Endodermal cell (in vitro differentiated cells): ENCODE results near the gene SDHB. TPM values are rescaled to one million over a fixed set of nuclear protein-coding genes. Genes with fewer than 3 reads are reported as not detected.

Experiments used
- DNase-seq: peaks from one replicate; pipeline ENCODE4 v3.0.0-alpha.2; 2017
- H3K27ac ChIP-seq: 2 replicates; pipeline ENCODE4 v1.5.1; 2013; ENCODE audit warnings: mild to moderate bottlenecking, low read depth, low read length, moderate library complexity
- H3K27me3 ChIP-seq: 2 replicates; pipeline ENCODE4 v1.6.1; 2013; ENCODE audit warnings: mild to moderate bottlenecking, low read length, moderate library complexity; ENCODE audit not compliant: insufficient read depth, control insufficient read depth, poor library complexity, severe bottlenecking
- H3K36me3 ChIP-seq: 2 replicates; pipeline ENCODE4 v1.7.0; 2013; ENCODE audit warnings: mild to moderate bottlenecking, low read length, moderate library complexity; ENCODE audit not compliant: control insufficient read depth, insufficient read depth
- H3K4me1 ChIP-seq: one replicate; pipeline ENCODE4 v1.7.0; 2013; ENCODE audit warnings: low read length; ENCODE audit not compliant: control insufficient read depth, insufficient read depth
- H3K4me3 ChIP-seq: 2 replicates; pipeline ENCODE4 v1.5.1; 2013; ENCODE audit warnings: mild to moderate bottlenecking, low read length, moderate library complexity
- H3K9ac ChIP-seq: 2 replicates; pipeline ENCODE4 v1.6.1; 2013; ENCODE audit warnings: mild to moderate bottlenecking, low read length, moderate library complexity; ENCODE audit not compliant: poor library complexity, severe bottlenecking; ENCODE audit errors: extremely low read depth
- H3K9me3 ChIP-seq: 2 replicates; pipeline ENCODE4 v1.6.1; 2013; ENCODE audit warnings: mild to moderate bottlenecking, low read length, moderate library complexity; ENCODE audit not compliant: control insufficient read depth
- H3K27ac Mint-ChIP-seq: 2 replicates; pipeline ENCODE4 v1.8.0; 2020; ENCODE audit warnings: mixed read lengths
- H3K27me3 Mint-ChIP-seq: 2 replicates; pipeline ENCODE4 v1.8.0; 2021; ENCODE audit warnings: mild to moderate bottlenecking, mixed read lengths; ENCODE audit not compliant: insufficient read depth
- H3K36me3 Mint-ChIP-seq: 2 replicates; pipeline ENCODE4 v1.8.0; 2020; ENCODE audit warnings: low read depth, mixed read lengths
- H3K4me1 Mint-ChIP-seq: 2 replicates; pipeline ENCODE4 v1.8.0; 2020; ENCODE audit warnings: mixed read lengths
- H3K4me3 Mint-ChIP-seq: 2 replicates; pipeline ENCODE4 v1.8.0; 2020; ENCODE audit warnings: mild to moderate bottlenecking, moderate library complexity, mixed read lengths
- H3K9me3 Mint-ChIP-seq: 2 replicates; pipeline ENCODE4 v1.8.0; 2020; ENCODE audit warnings: mild to moderate bottlenecking, mixed read lengths
- CTCF ChIP-seq: fragments of 200-600 bp; sonication (generic); conservative IDR thresholded peaks from 2 replicates; pipeline ENCODE4 v1.5.0; 2021; ENCODE audit warnings: antibody characterized with exemption, mild to moderate bottlenecking
- WGBS, 2 experiments: methylation state at CpG; one replicate each; pipeline versions ENCODE4 v1.1.5 to v1.1.7; 2013; ENCODE audit warnings: missing lambda C conversion rate in 2 of 2, mixed read lengths in 1 of 2; ENCODE audit not compliant: insufficient coverage in 1 of 2, insufficient read length in 1 of 2; 5-methylcytosine and 5-hydroxymethylcytosine counted together
- total RNA-seq, 2 donors: library from RNA; stranded (reverse); fragmentation: NEBNext Ultra II Directional in 1 of 2; extraction: Animal tissue kit (Norgen Biotek cat#: 25700) in 1 of 2; gene quantifications; 2 replicates in 1 of 2; 3 replicates in 1 of 2; pipeline ENCODE4 v1.2.1, GENCODE V29; 2021

The SDHB gene
- total RNA-seq, 2 donors from 2014 or later, result 68.5 to 75.2 TPM

- no peak for DNase-seq
- Mint-ChIP-seq H3K27ac (peak overlapping the region; percentile 3), H3K4me3 (no peak overlapping the region), H3K27me3 (no peaks in the 10 kb centered on the region), H3K36me3 (peaks cover 28% of the 10 kb centered on the region), H3K4me1 (peaks cover 3% of the 10 kb centered on the region), H3K9me3 (no peaks in the 10 kb centered on the region)
- no peak for TF ChIP-seq CTCF
- Histone ChIP-seq H3K4me1 (no peaks in the 10 kb centered on the region), H3K9me3 (no peaks in the 10 kb centered on the region), H3K4me3 (no peak overlapping the region), H3K27ac (no peak overlapping the region), H3K36me3 (peaks cover 53% of the 10 kb centered on the region), H3K27me3 (no peaks in the 10 kb centered on the region), H3K9ac (no peak overlapping the region)
- WGBS, 2 experiments, result 75 to 76% methylated on average over 5 of the region's 5 CpGs
These were observed 8.7 kb downstream of the SDHB start for GRCh38 chr1:17045150-17045549.

- Mint-ChIP-seq H3K27ac (no peak overlapping the region), H3K27me3 (no peaks in the 10 kb centered on the region), H3K9me3 (no peaks in the 10 kb centered on the region), H3K4me3 (no peak overlapping the region), H3K4me1 (peaks cover 3% of the 10 kb centered on the region), H3K36me3 (peaks cover 34% of the 10 kb centered on the region)
- DNase-seq, result no peak
- Histone ChIP-seq H3K9me3 (no peaks in the 10 kb centered on the region), H3K9ac (no peak overlapping the region), H3K36me3 (peaks cover 59% of the 10 kb centered on the region), H3K27ac (no peak overlapping the region), H3K4me1 (no peaks in the 10 kb centered on the region), H3K4me3 (no peak overlapping the region), H3K27me3 (no peaks in the 10 kb centered on the region)
- no peak for TF ChIP-seq CTCF
- WGBS, 2 experiments, result 67 to 75% methylated on average over 3 to 4 of the region's 5 CpGs
These were observed 10.2 kb downstream of the SDHB start for GRCh38 chr1:17043676-17044075.

- no peak overlapping the region for H3K27ac ChIP-seq
These were observed 13.7 kb downstream of the SDHB start for GRCh38 chr1:17040135-17040534.

More at GRCh38 chr1:17040135-17040534, 13.7 kb downstream of the SDHB start:
- H3K36me3 Mint-ChIP-seq, result peaks cover 48% of the 10 kb centered on the region
- H3K4me3 Mint-ChIP-seq, result no peak overlapping the region
- H3K27ac Mint-ChIP-seq, result no peak overlapping the region
- H3K4me1 Mint-ChIP-seq, result no peaks in the 10 kb centered on the region
- Histone ChIP-seq H3K4me1 (no peaks in the 10 kb centered on the region), H3K27me3 (no peaks in the 10 kb centered on the region), H3K9me3 (no peaks in the 10 kb centered on the region), H3K9ac (no peak overlapping the region), H3K36me3 (peaks cover 61% of the 10 kb centered on the region), H3K4me3 (no peak overlapping the region)
- DNase-seq, result no peak
- H3K9me3 Mint-ChIP-seq, result no peaks in the 10 kb centered on the region
- 75 to 100% methylated on average over 1 of the region's 1 CpG for WGBS, 2 experiments
- H3K27me3 Mint-ChIP-seq, result no peaks in the 10 kb centered on the region
- no peak for TF ChIP-seq CTCF
